H1 (cell line): ENCODE results near the gene DOCK3. TPM values are rescaled to one million over a fixed set of nuclear protein-coding genes. Genes with fewer than 3 reads are reported as not detected.

Experiments used
- CTCF ChIA-PET: fragments of 300-600 bp; sonication (Branson Sonifier 250); formaldehyde crosslinking; loops from one replicate; lab custom pipeline; 2021; ENCODE audit not compliant: partially characterized antibody; lab: Charles Lee
- POLR2A ChIA-PET: fragments of 300-600 bp; sonication (Branson Sonifier 250); formaldehyde crosslinking; loops from one replicate; lab custom pipeline; 2021; ENCODE audit warnings: inconsistent platforms; ENCODE audit not compliant: partially characterized antibody; lab: Charles Lee
- DNase-seq, 2 experiments: peaks; one replicate each; pipeline versions ENCODE4 v3.0.0 to v3.0.0-alpha.2; 2010 to 2022; ENCODE audit warnings: low spot score in 2 of 2, low read depth in 1 of 2, mixed read lengths in 1 of 2
- FAIRE-seq: peaks from 2 replicates; lab custom pipeline; 2011; peaks lifted over from hg19 to GRCh38; lab: Jason Lieb, UNC
- H2AFZ ChIP-seq: 2 replicates; pipeline ENCODE4 v1.8.1; 2012; ENCODE audit warnings: low read length, inconsistent platforms
- H2AK5ac ChIP-seq: 2 replicates; pipeline ENCODE4 v1.6.1; 2013; ENCODE audit warnings: low read depth, low read length
- H2BK120ac ChIP-seq: replicated peaks from 2 replicates; pipeline ENCODE3; 2013; ENCODE audit warnings: low read depth, low read length, inconsistent platforms
- H2BK12ac ChIP-seq: 2 replicates; pipeline ENCODE4 v1.6.1; 2013; ENCODE audit warnings: low read depth, low read length
- H2BK15ac ChIP-seq: 2 replicates; pipeline ENCODE4 v1.6.1; 2013; ENCODE audit warnings: low read length
- H2BK20ac ChIP-seq: 2 replicates; pipeline ENCODE4 v1.6.1; 2013; ENCODE audit warnings: low read length
- H2BK5ac ChIP-seq: 2 replicates; pipeline ENCODE4 v1.6.1; 2013; ENCODE audit warnings: low read depth, low read length
- H3K14ac ChIP-seq: 2 replicates; pipeline ENCODE4 v1.6.1; 2013; ENCODE audit warnings: inconsistent platforms; ENCODE audit not compliant: insufficient read length
- H3K18ac ChIP-seq: 2 replicates; pipeline ENCODE4 v1.6.1; 2013; ENCODE audit warnings: low read length; ENCODE audit errors: extremely low read depth
- H3K23ac ChIP-seq: 2 replicates; pipeline ENCODE4 v1.6.1; 2013; ENCODE audit warnings: inconsistent platforms; ENCODE audit not compliant: insufficient read length
- H3K23me2 ChIP-seq: 2 replicates; pipeline ENCODE4 v1.6.1; 2013; ENCODE audit warnings: low read depth, low read length
- H3K27ac ChIP-seq: 2 replicates; pipeline ENCODE4 v1.6.1; 2011; ENCODE audit warnings: low read depth, low read length, inconsistent platforms
- H3K27me3 ChIP-seq, 4 experiments: replicated peaks in 1 of 4; 1 replicate in 1 of 4; 2 replicates in 3 of 4; pipeline versions ENCODE4 v1.6.1 to v1.8.1; 2011 to 2013; ENCODE audit warnings: low read length in 3 of 4, mild to moderate bottlenecking in 3 of 4, inconsistent platforms in 2 of 4, mixed read lengths in 2 of 4, moderate library complexity in 1 of 4; ENCODE audit not compliant: control insufficient read depth in 3 of 4, insufficient read depth in 3 of 4; ENCODE audit errors: extremely low read depth in 1 of 4
- H3K36me3 ChIP-seq, 4 experiments: 2 replicates each; pipeline versions ENCODE4 v1.6.1 to v1.8.1; 2011 to 2013; ENCODE audit warnings: mild to moderate bottlenecking in 4 of 4, low read length in 3 of 4, moderate library complexity in 2 of 4, control low read depth in 1 of 4, inconsistent platforms in 1 of 4; ENCODE audit not compliant: insufficient read depth in 4 of 4, control insufficient read depth in 2 of 4
- H3K4ac ChIP-seq: replicated peaks from 2 replicates; pipeline ENCODE3; 2013; ENCODE audit warnings: low read length, low read depth, mixed read lengths, inconsistent platforms; ENCODE audit not compliant: insufficient read length
- H3K4me1 ChIP-seq, 4 experiments: replicated peaks in 1 of 4; 1 replicate in 1 of 4; 2 replicates in 3 of 4; pipeline versions ENCODE4 v1.6.1 to v1.8.1; 2011 to 2013; ENCODE audit warnings: low read length in 3 of 4, inconsistent platforms in 2 of 4, mixed read lengths in 1 of 4; ENCODE audit not compliant: insufficient read depth in 4 of 4, control insufficient read depth in 3 of 4
- H3K4me2 ChIP-seq, 2 experiments: 2 replicates each; pipeline versions ENCODE4 v1.6.1 to v1.8.1; 2011 to 2013; ENCODE audit warnings: low read depth in 2 of 2, low read length in 2 of 2, control low read depth in 1 of 2, inconsistent platforms in 1 of 2, mild to moderate bottlenecking in 1 of 2; ENCODE audit not compliant: insufficient read depth in 1 of 2
- H3K4me3 ChIP-seq, 4 experiments: fragments of 200-600, 300-600 bp in 1 of 4; sonication (generic), shearing (Covaris generic), sonication (Bioruptor Twin) in 1 of 4; 2 replicates each; pipeline versions ENCODE4 v1.5.1 to v1.8.1; 2011 to 2016; ENCODE audit warnings: low read length in 4 of 4, low read depth in 3 of 4, control low read depth in 2 of 4, inconsistent platforms in 2 of 4, mild to moderate bottlenecking in 2 of 4, mixed read lengths in 1 of 4, moderate library complexity in 1 of 4; ENCODE audit not compliant: insufficient read depth in 2 of 4; ENCODE audit errors: extremely low read depth in 1 of 4
- H3K56ac ChIP-seq: replicated peaks from 2 replicates; pipeline ENCODE3; 2013; ENCODE audit warnings: low read depth, mild to moderate bottlenecking, mixed read lengths, low read length, inconsistent platforms; ENCODE audit not compliant: insufficient read length
- H3K79me1 ChIP-seq: 2 replicates; pipeline ENCODE4 v1.6.1; 2013; ENCODE audit warnings: low read depth, low read length, control low read depth
- H3K79me2 ChIP-seq, 2 experiments: 2 replicates each; pipeline versions ENCODE4 v1.6.1 to v1.8.1; 2012 to 2013; ENCODE audit warnings: low read length in 2 of 2, mild to moderate bottlenecking in 2 of 2, inconsistent platforms in 1 of 2; ENCODE audit not compliant: insufficient read depth in 2 of 2, control insufficient read depth in 1 of 2
- H3K9ac ChIP-seq, 4 experiments: replicated peaks in 1 of 4; 1 replicate in 1 of 4; 2 replicates in 3 of 4; pipeline versions ENCODE4 v1.6.1 to v1.8.1; 2011 to 2013; ENCODE audit warnings: low read depth in 3 of 4, low read length in 3 of 4, control low read depth in 2 of 4, mild to moderate bottlenecking in 2 of 4, moderate library complexity in 2 of 4, inconsistent platforms in 1 of 4; ENCODE audit errors: extremely low read depth in 1 of 4
- H3K9me3 ChIP-seq, 2 experiments: 2 replicates each; pipeline versions ENCODE4 v1.6.1 to v1.8.1; 2012 to 2013; ENCODE audit warnings: mild to moderate bottlenecking in 2 of 2, moderate library complexity in 2 of 2, control low read depth in 1 of 2, inconsistent platforms in 1 of 2, low read depth in 1 of 2, low read length in 1 of 2, mixed read lengths in 1 of 2; ENCODE audit not compliant: insufficient read depth in 2 of 2
- H4K20me1 ChIP-seq, 2 experiments: replicated peaks in 1 of 2; 2 replicates each; pipeline versions ENCODE3 to v1.8.1; 2011 to 2013; ENCODE audit warnings: inconsistent platforms in 2 of 2, low read length in 2 of 2, mild to moderate bottlenecking in 1 of 2; ENCODE audit not compliant: insufficient read depth in 2 of 2, control insufficient read depth in 1 of 2
- H4K5ac ChIP-seq: 2 replicates; pipeline ENCODE4 v1.6.1; 2013; ENCODE audit warnings: low read length, low read depth, mixed read lengths, inconsistent platforms; ENCODE audit not compliant: insufficient read length
- H4K8ac ChIP-seq: 2 replicates; pipeline ENCODE4 v1.8.0; 2013; ENCODE audit warnings: mild to moderate bottlenecking, moderate library complexity, low read length, inconsistent platforms; ENCODE audit not compliant: insufficient read depth; ENCODE audit errors: extremely low read depth
- H4K91ac ChIP-seq: replicated peaks from 2 replicates; pipeline ENCODE3; 2013; ENCODE audit warnings: low read length, mixed read lengths, inconsistent platforms; ENCODE audit not compliant: insufficient read length
- ASH2L ChIP-seq: fragments of 200-600, 300-600 bp; sonication (generic); IDR thresholded peaks from one replicate; pipeline ENCODE4 v1.7.1; 2017; ENCODE audit warnings: low read length
- CBX5 ChIP-seq: fragments of 300-800, 300-1000 bp; sonication (generic); IDR thresholded peaks from 2 replicates; pipeline ENCODE4 v1.7.1; 2016; ENCODE audit warnings: antibody characterized with exemption, low read length, low read depth
- CHD2 ChIP-seq: IDR thresholded peaks from 2 replicates; pipeline ENCODE4 v1.6.1; 2012; ENCODE audit warnings: low read length, improper control_type of control experiment
- EP300 ChIP-seq, 2 experiments: IDR thresholded peaks; 1 replicate in 1 of 2; 2 replicates in 1 of 2; pipeline ENCODE4 v1.6.1; 2011 to 2012; ENCODE audit warnings: low read depth in 2 of 2, low read length in 2 of 2, mild to moderate bottlenecking in 2 of 2, borderline replicate concordance in 1 of 2, inconsistent platforms in 1 of 2, moderate library complexity in 1 of 2
- EZH2 ChIP-seq: fragments of 200-600 bp; sonication (generic); IDR thresholded peaks from 2 replicates; pipeline ENCODE4 v1.7.1; 2012; ENCODE audit warnings: low read depth, mild to moderate bottlenecking, moderate library complexity, low read length, inconsistent platforms; ENCODE audit not compliant: severe bottlenecking
- GTF2F1 ChIP-seq: IDR thresholded peaks from 2 replicates; pipeline ENCODE4 v1.6.1; 2012; ENCODE audit warnings: low read depth, low read length, improper control_type of control experiment, borderline replicate concordance
- HDAC6 ChIP-seq: IDR thresholded peaks from one replicate; pipeline ENCODE4 v1.7.1; 2012; ENCODE audit warnings: low read depth, mild to moderate bottlenecking, inconsistent platforms, low read length, moderate library complexity
- JUN ChIP-seq: IDR thresholded peaks from 2 replicates; pipeline ENCODE4 v1.6.1; 2011; ENCODE audit warnings: low read depth, mild to moderate bottlenecking, improper control_type of control experiment, low read length
- PHF8 ChIP-seq: fragments of 200-600 bp; sonication (generic); conservative IDR thresholded peaks from 2 replicates; pipeline ENCODE4 v1.7.1; 2012; ENCODE audit warnings: low read depth, mild to moderate bottlenecking, inconsistent platforms, low read length, moderate library complexity
- SAP30 ChIP-seq: fragments of 300-600 bp; sonication (generic); IDR thresholded peaks from 2 replicates; pipeline ENCODE4 v1.7.1; 2012; ENCODE audit warnings: low read length, moderate library complexity, mild to moderate bottlenecking, inconsistent platforms; ENCODE audit not compliant: insufficient read depth, insufficient replicate concordance
- TAF1 ChIP-seq: IDR thresholded peaks from 2 replicates; pipeline ENCODE4 v1.6.1; 2011; ENCODE audit warnings: mild to moderate bottlenecking, low read depth, low read length
- TCF12 ChIP-seq: IDR thresholded peaks from 2 replicates; pipeline ENCODE4 v1.6.1; 2011; ENCODE audit warnings: low read depth, mild to moderate bottlenecking, low read length
- WGBS, 2 experiments: shearing (Covaris generic) in 1 of 2; methylation state at CpG; one replicate each; pipeline versions ENCODE4 v1.1.6 to v1.1.7; 2013 to 2015; ENCODE audit warnings: low lambda C conversion rate in 2 of 2, mixed read lengths in 2 of 2, inconsistent platforms in 1 of 2, low coverage in 1 of 2, missing lambda C conversion rate in 1 of 2; ENCODE audit not compliant: insufficient replicate concordance in 2 of 2, insufficient coverage in 1 of 2, insufficient read length in 1 of 2; ENCODE audit errors: extremely low coverage in 1 of 2, missing lambda C conversion rate in 1 of 2; 5-methylcytosine and 5-hydroxymethylcytosine counted together
- polyA plus RNA-seq, 7 experiments: library from polyadenylated mRNA; depleted of rRNA in 3 of 7; stranded (reverse) in 5 of 7; unstranded in 2 of 7; fragments of >200 nt in 5 of 7; fragments of 200-250 nt in 2 of 7; gene quantifications; 1 replicate in 5 of 7; 2 replicates in 1 of 7; 4 replicates in 1 of 7; pipeline versions ENCODE4 v1.2.1 to v1.2.3, GENCODE V29; 2011 to 2013; ENCODE audit warnings: missing spikeins in 2 of 7, mixed read lengths in 2 of 7
- total RNA-seq: library from RNA; stranded (reverse); fragmentation: NEBNext Ultra II Directional; extraction: Animal tissue kit (Norgen Biotek cat#: 25700); gene quantifications from 2 replicates; pipeline ENCODE4 v1.2.1, GENCODE V29; 2021
- TF ChIP-seq, protein P1 (sequence below): IDR thresholded peaks from 2 replicates; pipeline ENCODE4 v1.6.1; 2011; ENCODE audit warnings: low read length, improper control_type of control experiment

DOCK3 gene
- total and polyA plus RNA-seq, 2 of the 8 experiments (the other 6 are each of a cell fraction or from before 2014, with no cell fraction given), result 2.7 to 5.0 TPM

DNA sequence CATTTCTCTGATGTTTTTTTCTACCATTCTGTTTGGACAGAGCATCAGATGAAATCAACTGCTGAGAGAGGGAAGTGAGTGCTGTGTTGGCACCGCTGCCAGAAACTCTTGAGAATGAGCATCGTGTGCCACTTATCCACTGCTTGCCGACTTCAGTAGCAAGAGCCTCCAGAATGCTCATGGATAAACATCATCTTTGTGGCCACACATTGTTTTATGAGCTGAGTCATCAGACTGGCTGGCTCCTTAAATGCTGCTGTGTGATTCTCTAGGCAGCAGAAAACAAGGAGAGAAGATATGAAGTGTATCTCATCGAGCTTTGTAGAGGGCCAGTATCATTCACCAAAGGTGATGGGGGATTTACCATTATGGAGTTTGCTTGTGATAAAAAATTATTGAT, 3.4 kb upstream of the DOCK3 start:
- H4K8ac ChIP-seq, result no peak overlapping the region
- ChIA-PET POLR2A (interaction anchor here (0.9 to 1.7 kb wide), 4 partner anchors 8 to 55 kb away, joined by 3 to 4 read pairs (median 3); partner anchors contain the start of gene MAPKAPK3), CTCF (interaction anchor here (0.9 to 63.8 kb wide), 4 partner anchors 18 to 231 kb away, joined by 3 to 1262 read pairs (median 36); partner anchors contain the start of genes CISH and MAPKAPK3)
- no peaks in the 10 kb centered on the region for H4K20me1 ChIP-seq
- H3K14ac ChIP-seq, result no peak overlapping the region
- H3K9me3 ChIP-seq, result no peaks in the 10 kb centered on the region
- H2BK12ac ChIP-seq, result no peak overlapping the region
- H3K9ac ChIP-seq, result no peak overlapping the region
- H2BK120ac ChIP-seq, result no peak overlapping the region
- FAIRE-seq, result peak; percentile 39
- H3K36me3 ChIP-seq, result no peaks in the 10 kb centered on the region
- H3K79me1 ChIP-seq, result no peaks in the 10 kb centered on the region
- H3K4ac ChIP-seq, result no peak overlapping the region
- H3K23me2 ChIP-seq, result peaks cover 4% of the 10 kb centered on the region; the same call in 1 of the 2 replicates
- peaks cover 2 to 9% (median 3%) of the 10 kb centered on the region in 4 experiments; a peak in 5 of 7 replicates for H3K4me1 ChIP-seq
- no peak for DNase-seq
- 92% methylated on average over 4 of the region's 4 CpGs; no CpG with 5 or more reads in 1 of the 2 experiments for WGBS, 2 experiments
- peaks cover 0 to 16% (median 14%) of the 10 kb centered on the region in 4 experiments; a peak in 6 of 7 replicates for H3K27me3 ChIP-seq
- no peak overlapping the region for H3K4me2 ChIP-seq
- no peak overlapping the region for H2BK5ac ChIP-seq
- H3K4me3 ChIP-seq, result no peak overlapping the region
- H4K91ac ChIP-seq, result no peak overlapping the region
- no peak overlapping the region for H2AK5ac ChIP-seq
- no peak overlapping the region for H2AFZ ChIP-seq
- H2BK20ac ChIP-seq, result no peak overlapping the region
- H3K18ac ChIP-seq, result no peak overlapping the region
- H3K23ac ChIP-seq, result no peak overlapping the region
- H2BK15ac ChIP-seq, result no peak overlapping the region
- peaks cover 0 to 8% of the 10 kb centered on the region in 2 experiments; a peak in 1 of 4 replicates for H3K79me2 ChIP-seq
- no peak overlapping the region for H3K27ac ChIP-seq
- no peak overlapping the region for H3K56ac ChIP-seq
- H4K5ac ChIP-seq, result no peak overlapping the region
- TF ChIP-seq SAP30, result no peak
- no peak for TF ChIP-seq GTF2F1
- no peak for TF ChIP-seq EP300 (IDR thresholded peaks at IDR 0.05; ENCODE audit: borderline replicate concordance in 1 of 2, low read depth in 2 of 2, low read length in 2 of 2)
- TF ChIP-seq, protein P1, sequence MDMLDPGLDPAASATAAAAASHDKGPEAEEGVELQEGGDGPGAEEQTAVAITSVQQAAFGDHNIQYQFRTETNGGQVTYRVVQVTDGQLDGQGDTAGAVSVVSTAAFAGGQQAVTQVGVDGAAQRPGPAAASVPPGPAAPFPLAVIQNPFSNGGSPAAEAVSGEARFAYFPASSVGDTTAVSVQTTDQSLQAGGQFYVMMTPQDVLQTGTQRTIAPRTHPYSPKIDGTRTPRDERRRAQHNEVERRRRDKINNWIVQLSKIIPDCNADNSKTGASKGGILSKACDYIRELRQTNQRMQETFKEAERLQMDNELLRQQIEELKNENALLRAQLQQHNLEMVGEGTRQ, result no peak
- TF ChIP-seq TAF1, result no peak
- no peak for TF ChIP-seq EZH2
- TF ChIP-seq HDAC6, result no peak
- TF ChIP-seq JUN, result no peak
- no peak for TF ChIP-seq CBX5
- no peak for TF ChIP-seq PHF8
- no peak for TF ChIP-seq ASH2L
- TF ChIP-seq TCF12, result no peak
- TF ChIP-seq CHD2, result no peak
